Sigmoid colon (tissue), 4 donors: ENCODE measurements around the gene SSB.

ENCODE experiments used
- POLR2A ChIP-seq, 2 donors: fragments of 450-650 bp; IDR thresholded peaks; one replicate each; pipeline ENCODE4 v1.6.1; 2016; ENCODE audit warnings: antibody characterized with exemption in 2 of 2, mild to moderate bottlenecking in 2 of 2, moderate library complexity in 2 of 2
- POLR2AphosphoS5 ChIP-seq, 4 donors: sonication (generic); formaldehyde crosslinking; IDR thresholded peaks; one replicate each; pipeline ENCODE4 v1.6.1; 2017; ENCODE audit warnings: antibody characterized with exemption in 4 of 4
- TF ChIP-seq, protein P1 (sequence below), 4 experiments: fragments of 450-650 bp in 3 of 4; fragments of 200-600 bp in 1 of 4; IDR thresholded peaks; one replicate each; pipeline ENCODE4 v1.5.1; 2016 to 2019; ENCODE audit warnings: antibody characterized with exemption in 4 of 4, mild to moderate bottlenecking in 3 of 4, moderate library complexity in 2 of 4

DNA sequence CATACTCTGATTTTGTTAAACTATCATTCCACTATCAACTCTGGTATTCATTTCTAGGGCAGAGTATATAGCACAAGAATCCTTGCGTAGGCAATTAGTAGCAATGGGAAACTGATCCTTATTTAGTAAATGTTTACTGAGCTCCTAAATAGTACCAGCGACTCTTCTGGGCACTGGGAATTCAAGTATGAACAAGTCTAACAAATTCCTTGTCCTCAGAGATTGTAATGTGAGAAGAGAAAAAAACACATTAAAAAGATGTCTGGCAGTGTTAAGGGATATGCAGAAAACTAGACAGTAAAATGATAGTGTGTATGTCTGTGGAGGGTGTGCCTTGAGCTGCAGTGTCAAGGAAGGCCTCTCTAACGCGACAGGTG, 25.3 kb downstream of the SSB start:
- TF ChIP-seq, protein P1, sequence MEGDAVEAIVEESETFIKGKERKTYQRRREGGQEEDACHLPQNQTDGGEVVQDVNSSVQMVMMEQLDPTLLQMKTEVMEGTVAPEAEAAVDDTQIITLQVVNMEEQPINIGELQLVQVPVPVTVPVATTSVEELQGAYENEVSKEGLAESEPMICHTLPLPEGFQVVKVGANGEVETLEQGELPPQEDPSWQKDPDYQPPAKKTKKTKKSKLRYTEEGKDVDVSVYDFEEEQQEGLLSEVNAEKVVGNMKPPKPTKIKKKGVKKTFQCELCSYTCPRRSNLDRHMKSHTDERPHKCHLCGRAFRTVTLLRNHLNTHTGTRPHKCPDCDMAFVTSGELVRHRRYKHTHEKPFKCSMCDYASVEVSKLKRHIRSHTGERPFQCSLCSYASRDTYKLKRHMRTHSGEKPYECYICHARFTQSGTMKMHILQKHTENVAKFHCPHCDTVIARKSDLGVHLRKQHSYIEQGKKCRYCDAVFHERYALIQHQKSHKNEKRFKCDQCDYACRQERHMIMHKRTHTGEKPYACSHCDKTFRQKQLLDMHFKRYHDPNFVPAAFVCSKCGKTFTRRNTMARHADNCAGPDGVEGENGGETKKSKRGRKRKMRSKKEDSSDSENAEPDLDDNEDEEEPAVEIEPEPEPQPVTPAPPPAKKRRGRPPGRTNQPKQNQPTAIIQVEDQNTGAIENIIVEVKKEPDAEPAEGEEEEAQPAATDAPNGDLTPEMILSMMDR (IDR thresholded peaks at IDR 0.05) = no peak
- TF ChIP-seq POLR2A (IDR thresholded peaks at IDR 0.05) = no peak
- no peak for TF ChIP-seq POLR2AphosphoS5 (IDR thresholded peaks at IDR 0.05)
